DMS53 (cell line): ENCODE data around the gene LSAMP.
"Not testable (repeated sequence)": the region's sequence is repeated elsewhere in the genome, so short reads cannot be mapped to it uniquely, and the experiment has no call there.

Source experiments
- DNase-seq: peaks from one replicate; lab custom pipeline; 2025; lab: John Stamatoyannopoulos, UW

The LSAMP gene

GRCh38 chr3:115800065-115800464 is 645.2 kb downstream of the LSAMP start:
- DNase-seq, result not testable (repeated sequence)

DNA sequence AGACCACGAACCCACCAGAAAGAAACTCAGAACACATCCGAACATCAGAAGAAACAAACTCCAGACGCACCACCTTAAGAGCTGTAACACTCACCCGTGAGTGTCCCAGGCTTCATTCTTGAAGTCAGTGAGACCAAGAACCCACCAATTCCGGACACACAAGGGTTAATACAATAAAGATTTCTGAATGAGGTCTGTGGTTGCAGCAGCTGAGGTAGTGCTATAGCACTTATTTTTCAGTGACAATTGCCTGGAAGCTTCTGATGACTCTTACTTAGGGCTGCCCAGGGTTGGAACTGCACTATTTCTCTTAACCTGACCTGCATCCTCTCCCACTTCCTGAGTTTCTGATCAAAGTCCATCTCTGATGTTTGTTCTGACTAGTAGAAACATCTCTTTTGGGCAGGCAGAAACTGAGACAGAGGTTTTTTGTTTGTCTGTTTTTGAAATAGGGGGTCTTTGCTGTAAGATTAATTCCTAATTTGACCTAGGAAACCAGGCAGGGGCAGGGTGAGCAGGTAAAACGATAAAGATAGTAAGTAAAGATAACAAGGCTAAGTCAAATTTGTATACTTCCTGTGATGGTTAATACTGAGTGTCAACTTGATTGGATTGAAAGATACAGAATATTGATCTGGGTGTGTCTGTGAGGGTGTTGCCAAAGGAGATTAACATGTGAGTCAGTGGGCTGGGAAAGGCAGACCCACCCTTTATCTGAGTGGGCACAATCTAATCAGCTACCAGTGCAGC is 652.9 kb downstream of the LSAMP start:
- peak; percentile 61 for DNase-seq

GRCh38 chr3:115791271-115792153 is 653.8 kb downstream of the LSAMP start:
- not testable (repeated sequence) for DNase-seq

GRCh38 chr3:115790759-115791158 is 654.5 kb downstream of the LSAMP start:
- DNase-seq, result peak; percentile 79

GRCh38 chr3:115789481-115789880 is 655.8 kb downstream of the LSAMP start:
- DNase-seq, result no peak

DNA sequence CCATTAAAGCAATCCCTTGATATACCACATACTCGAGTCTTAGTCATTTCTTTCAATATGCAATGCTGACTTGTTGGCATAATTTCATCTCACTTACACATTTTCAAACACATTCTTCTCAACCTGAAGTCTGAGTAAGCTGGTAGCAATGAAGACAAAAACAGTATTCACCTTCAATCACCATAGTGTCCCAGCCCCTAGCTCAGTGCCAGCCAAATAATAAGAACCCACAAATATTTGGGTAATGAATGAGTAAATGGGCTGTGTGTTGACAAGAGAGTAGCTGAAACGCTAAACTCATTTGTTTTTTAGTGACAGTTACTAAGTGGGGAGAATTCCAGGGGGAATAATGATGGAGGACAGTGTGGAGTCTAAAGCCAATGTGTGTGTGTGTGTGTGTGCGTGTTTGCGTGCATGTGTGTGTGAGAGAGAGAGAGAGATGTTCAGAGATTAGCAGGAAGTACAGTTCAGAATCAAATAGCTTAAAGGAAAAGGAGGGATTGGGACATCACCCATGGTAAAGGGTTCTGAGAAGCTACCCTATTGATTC is 656.3 kb downstream of the LSAMP start:
- DNase-seq, result no peak

DNA sequence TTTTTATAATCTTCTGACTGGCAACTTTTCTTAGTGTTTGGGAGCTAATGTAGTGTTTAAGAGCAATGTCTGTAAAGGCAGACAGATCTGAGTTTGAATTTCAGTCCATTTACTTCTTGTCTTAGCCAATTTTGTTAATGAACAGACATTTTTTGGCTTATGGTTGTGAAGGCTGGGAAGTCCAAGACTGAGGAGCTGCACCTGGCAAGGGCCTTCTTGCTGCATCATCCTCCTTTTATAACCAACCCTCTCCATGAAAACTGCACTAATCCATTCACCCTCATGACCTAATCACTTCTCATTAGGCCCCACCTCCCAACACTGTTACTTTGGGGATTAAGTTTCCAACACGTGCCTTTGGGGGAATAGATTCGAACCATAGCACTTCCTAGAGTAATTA is 657.5 kb downstream of the LSAMP start:
- no peak for DNase-seq

DNA sequence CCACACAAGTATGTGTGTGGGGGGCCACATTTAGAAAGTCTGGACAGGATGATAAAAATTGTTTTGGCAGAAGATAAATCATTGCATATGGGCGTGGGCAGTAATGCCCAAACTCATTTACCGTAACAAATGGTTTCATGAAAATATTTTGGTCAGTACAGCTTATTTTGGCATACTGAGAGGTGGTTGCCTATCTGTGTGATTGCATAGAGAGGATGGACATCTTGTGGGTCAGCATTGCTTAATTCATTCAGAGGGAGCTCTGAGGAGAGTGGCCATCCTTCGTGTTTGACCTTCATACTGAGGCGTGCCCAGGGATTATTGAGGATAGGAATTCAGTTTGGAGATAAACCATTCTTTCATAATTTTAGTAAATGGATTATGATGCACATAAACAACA is 659.5 kb downstream of the LSAMP start:
- DNase-seq, result no peak

GRCh38 chr3:115784739-115785536 is 660.3 kb downstream of the LSAMP start:
- peak; percentile 30 for DNase-seq

GRCh38 chr3:115783938-115784738 is 661.1 kb downstream of the LSAMP start:
- peak; percentile 93 for DNase-seq

DNA sequence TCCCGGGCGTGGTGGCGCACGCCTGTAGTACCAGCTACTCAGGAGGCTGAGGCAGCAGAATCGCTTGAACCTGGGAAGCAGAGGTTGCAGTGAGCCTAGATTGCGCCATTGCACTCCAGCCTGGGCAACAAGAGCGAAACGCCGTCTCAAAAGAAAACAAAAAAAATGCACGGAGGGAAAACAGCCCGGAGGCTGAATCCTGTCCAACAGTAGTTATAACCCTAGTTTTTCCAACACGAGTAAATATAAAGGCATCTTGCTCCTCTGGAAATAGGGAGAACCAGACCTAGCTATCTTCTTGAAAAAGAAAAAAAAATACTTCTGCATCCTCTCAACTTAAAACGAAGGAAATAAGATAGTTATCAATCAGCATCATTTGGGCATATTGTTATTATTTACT is 661.9 kb downstream of the LSAMP start:
- not testable (repeated sequence) for DNase-seq

DNA sequence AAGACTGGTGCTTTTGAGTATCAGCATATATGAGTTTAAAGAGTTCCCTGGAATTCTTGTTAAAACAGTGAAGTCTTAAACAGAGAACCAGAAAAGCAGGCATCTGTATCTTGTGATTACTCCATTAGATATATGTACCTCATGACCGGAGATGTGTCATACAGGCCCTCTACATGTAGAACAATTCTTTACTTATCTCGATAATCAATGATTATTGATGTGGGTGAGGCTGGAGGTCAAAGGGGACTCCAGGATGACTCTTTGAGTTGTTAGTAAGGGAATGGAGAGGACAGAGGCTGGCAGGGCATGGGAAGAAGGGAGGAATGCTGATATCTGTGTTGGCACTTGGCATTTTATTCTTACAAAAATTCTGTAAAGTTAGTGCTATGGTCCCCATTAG is 666.3 kb downstream of the LSAMP start:
- no peak for DNase-seq

DNA sequence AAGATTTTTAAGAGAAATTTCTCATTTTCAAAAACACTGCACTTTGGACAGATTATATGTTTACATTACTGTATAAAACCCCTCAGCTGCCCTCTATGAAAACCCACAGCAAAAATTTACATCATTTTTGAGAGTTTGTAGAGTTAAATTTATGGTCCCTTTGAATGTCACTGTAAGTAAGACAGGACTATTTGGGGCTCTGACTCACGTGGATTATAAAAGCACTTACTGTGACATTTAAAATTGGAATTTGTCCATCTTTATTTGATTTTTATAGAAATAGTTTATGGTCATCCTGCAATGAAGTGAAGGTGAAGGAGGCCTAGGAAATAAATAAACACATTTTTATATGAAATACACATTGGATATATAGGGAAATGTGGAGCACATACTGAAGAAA is 672.3 kb downstream of the LSAMP start:
- DNase-seq, result no peak

- no peak for DNase-seq
Measured at GRCh38 chr3:115768661-115769060, 676.6 kb downstream of the LSAMP start.

DNA sequence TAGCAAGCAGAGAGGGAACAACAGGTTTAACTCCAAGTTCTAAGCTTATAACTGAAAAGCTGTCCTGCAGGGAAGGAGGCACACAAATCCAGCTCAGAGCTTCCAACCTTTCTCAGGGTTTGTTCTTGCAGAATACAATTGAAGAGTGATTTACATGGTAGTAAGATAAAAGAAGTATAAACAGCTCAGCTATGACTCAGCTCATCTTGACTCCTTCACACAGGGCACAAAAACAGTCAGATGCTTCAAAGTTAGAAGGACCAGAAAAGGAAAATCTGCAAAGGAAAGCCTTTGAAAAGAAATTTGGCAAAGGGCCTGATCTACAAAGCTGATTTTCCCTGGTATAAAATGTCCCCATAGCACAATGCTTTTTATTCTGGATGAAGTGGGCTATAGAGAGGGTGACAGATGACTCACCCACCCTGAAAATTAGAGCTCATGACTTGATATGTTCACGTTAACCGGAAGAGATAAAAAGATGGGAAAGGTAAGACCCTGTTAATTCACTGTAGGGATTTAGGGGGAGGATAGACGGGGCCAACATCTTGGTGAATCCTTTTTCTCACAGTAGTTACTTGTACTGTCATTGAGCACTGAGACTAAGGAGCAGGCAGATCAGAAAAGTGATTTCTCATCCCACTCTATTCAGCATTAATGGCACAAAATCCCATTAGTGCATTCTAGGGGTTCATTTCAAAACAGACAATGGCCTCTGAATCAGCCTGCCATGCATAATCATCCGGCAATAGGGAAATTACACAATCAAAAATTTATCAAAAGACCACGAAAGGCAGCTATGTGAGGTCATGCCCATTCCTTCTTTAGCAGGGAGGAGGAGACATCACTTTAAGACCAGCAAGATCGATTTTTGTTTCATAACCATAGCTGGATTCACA is 678.5 kb downstream of the LSAMP start:
- DNase-seq, result peak; percentile 22

GRCh38 chr3:115761927-115762305 is 683.4 kb downstream of the LSAMP start:
- DNase-seq, result no peak

DNA sequence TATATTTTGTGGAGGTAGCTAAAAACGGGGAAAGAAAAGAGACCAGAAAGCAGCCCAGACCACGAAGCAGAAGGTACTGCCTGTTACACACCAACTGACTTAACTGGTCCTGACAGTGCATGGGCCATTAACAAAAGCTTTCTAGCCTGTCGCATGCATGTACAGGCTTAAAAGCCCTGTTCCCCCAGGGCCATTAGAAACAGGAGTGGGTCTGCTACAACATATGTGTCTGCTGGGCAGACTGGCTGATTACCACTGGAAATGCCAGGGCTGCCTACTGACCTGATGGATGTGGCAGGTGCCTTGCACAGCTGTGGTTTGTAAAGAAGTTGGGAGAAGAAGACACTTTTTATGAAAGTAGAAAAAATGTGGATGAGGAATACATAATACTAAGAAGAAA is 684.6 kb downstream of the LSAMP start:
- DNase-seq, result no peak

DNA sequence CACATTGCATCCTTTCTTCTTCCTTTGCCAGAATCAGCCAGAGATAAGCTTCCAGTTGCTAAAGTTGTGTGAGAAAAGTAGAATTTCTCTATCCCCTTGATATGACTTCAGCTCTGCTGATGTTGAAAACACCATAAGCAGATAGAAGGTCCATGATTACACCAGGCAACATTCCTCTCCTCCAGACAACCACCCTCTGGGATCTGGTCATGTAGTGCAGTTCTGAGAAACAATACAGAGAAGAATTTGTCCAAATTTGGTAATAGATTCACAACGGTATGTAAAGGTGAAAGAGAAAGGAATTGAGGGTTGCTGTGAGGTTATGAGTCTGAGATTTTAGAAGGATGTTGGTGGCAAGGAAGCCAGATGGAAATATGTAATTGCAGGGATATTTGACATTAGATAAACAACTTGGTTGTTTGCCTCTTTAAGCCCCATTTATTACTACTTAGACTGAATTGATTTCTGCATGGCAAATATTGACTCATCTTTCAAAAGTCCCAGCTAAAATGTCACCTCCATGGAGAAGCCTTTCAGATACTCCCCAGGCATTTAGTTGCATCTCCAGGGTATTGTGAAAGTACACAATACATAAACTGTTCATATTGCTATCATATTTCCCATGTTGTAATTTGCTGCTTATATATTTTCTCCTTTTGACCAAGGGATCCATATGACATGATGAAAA is 687.1 kb downstream of the LSAMP start:
- peak; percentile 65 for DNase-seq

DNA sequence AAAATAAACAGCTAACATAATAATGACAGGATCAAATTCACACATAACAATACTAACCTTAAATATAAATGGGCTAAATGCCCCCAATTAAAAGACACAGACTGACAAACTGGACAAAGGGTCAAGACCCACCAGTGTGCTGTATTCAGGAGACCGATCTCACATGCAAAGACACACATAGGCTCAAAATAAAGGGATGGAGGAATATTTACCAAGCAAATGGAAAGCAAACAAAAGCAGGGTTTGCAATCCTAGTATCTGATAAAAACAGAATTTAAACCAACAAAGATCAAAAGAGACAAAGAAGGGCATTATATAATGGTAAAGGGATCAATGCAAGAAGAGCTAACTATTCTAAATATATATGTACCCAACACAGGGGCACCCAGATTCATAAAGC is 692.3 kb downstream of the LSAMP start:
- not testable (repeated sequence) for DNase-seq
